Endometrial microvascular endothelial cells (primary cell): ENCODE data around the gene GPLD1. TPM values are rescaled to one million over a fixed set of nuclear protein-coding genes. Genes with fewer than 3 reads are reported as not detected.

Experiments used
- in situ Hi-C: cut with HindIII; loops from 2 replicates; pipeline ENCODE4 v1.10.0; 2017; ENCODE audit warnings: low sequenced_read_pairs, low pct_unique_long_range_greater_than_20kb; ENCODE audit errors: inconsistent ontology term
- total RNA-seq: library from RNA; depleted of rRNA; stranded (reverse); fragments of >200 nt; gene quantifications from one replicate; pipeline ENCODE4 v1.2.3, GENCODE V29; 2015; ENCODE audit errors: inconsistent ontology term

Gene GPLD1
- total RNA-seq, 1 donor from 2014 or later, result not detected

DNA sequence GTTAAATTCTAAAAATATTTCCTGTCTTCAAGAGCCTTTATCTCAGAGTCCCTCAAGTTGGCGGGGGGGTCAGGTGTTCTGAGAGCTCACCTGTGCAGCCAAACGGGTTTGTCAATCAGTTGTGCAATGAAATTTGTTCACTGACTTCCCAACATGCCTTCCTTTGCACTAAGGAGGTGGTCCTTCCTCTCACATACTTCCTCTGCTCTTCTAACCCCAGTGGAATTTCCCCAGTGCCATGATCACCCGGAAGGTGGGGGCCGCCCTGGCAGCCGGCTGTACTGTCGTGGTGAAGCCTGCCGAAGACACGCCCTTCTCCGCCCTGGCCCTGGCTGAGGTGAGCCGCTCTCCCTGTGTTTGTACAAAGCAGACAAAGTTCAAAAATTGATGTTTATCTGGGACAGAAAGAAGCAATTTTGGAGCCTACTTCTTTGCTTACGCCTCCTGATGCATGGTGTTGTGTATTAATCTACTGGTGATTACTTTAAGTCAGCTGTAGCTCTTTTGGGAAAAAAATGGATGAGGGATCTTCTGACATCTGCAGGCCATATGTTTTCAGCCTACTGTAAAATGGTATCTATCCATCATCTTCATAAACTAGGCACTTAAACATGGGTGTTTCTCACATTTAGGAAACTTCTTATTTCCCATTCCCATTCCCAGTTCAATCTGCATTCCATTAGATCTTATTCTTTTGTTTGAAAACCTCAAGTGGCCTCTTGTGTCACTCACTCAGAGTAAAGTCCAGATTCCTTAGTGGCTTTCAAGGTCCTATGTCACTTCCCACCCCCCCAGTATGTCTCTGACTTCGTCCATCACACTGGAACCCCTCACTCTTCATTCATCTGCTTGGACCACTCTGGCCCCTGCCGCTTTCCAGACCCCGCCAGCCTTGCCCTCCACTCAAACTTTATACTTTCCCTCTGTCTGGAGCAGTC is 15.5 kb upstream of the GPLD1 start:
- in situ Hi-C loops, result no loop called here

DNA sequence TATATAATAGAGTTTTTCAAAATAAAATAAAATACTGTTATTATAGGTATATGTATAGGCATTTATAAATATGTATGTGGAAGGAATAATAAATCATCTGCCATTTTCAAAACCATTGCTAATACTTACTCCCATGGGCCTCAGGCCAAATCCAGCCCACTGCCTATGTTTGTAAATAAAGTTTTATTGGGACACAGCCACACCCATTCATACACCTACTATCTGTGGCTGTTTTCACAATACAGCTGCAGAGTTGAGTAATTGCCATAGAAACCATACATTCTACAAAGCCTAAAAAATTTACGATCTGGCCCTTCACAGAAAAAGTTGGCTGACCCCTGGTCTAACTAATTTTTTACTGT is 14.9 kb upstream of the GPLD1 start:
- in situ Hi-C loops, result no loop called here

DNA sequence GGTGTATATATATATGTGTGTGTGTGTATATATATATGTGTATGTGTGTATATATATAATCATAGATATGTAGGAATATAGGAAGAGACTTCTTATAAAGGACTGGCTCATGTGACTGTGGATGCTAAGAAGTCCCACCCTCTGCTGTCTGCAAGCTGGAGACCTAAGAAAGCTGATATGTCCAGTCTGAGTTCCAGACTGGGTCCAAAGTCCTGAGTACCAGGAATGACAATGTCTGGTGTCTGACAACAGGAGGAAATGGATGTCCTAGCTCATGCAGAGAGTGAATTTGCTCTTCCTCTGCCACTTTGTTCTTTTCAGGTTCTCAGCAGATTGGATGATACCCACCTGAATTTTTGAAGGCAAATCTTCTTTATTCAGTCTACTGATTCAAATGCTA is 12.5 kb upstream of the GPLD1 start:
- in situ Hi-C loops, result no loop called here

DNA sequence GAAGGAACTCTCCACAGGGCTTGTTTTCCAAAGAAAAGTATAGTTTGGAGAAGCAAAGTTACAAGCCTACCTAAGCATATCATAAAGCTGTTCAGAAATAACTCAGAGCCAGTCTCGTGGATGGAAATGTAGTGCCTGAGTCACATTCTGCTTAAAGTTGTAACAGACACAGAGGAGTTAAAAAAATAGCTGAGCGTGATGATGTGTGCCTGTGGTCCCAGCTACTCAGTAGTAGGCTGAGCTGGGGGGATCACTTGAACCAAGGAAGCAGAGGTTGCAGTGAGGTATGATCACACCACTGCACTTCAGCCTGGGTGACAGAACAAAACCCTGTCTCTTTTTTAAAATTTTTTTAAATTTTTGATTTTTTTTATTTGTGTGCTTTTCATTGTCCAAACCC is 12.0 kb upstream of the GPLD1 start:
- in situ Hi-C loops, result no loop called here

DNA sequence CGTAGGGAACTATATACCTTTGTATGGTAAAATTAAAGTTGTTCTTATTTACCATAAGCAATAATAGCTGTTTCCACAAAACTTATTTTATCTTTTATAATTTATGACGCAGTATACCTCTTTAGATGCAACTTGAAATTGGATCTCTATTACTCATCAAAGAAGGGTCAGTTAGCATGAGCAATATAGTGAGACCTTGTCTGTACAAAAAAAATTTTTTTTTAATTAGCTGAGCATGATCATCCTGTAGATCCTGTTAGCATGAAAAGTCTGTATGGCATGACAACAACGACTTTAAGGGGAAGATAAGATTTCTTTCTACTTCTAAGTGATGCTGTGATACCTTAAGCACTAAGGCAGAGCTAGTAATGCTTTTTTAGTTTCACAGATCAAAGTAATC is 11.3 kb upstream of the GPLD1 start:
- in situ Hi-C loops, result no loop called here

DNA sequence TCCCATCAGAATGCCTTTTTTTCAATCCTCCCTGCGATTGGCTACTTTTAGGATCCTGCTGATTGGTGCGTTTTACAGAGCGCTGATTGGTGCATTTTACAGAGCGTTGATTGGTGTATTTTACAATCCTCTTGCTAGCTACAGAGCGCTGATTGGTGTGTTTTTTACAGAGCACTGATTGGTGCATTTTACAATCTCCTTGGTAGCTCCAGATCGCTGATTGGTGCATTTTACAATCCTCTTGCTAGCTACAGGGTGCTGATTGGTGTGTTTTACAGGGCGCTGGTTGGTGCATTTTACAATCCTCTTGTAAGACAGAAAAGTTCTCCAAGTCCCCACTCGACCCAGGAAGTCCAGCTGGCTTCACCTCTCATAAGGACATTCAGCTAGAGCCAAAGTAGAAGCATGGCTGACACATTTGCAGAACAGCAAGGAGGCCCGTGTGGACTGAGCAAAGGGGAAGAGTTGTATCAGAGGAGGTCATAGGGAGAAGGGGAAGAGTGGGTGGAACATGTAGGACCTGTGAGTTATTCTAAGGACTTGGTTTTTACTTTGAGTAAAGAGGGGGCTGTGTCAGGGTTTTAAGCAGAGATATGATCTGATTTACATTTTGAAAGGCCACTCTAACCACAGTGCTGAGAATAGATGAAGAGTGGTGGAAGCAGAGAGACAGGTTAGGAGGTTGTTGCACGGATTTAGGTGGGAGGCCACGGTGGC is 8.0 kb upstream of the GPLD1 start:
- in situ Hi-C loops, result no loop called here

DNA sequence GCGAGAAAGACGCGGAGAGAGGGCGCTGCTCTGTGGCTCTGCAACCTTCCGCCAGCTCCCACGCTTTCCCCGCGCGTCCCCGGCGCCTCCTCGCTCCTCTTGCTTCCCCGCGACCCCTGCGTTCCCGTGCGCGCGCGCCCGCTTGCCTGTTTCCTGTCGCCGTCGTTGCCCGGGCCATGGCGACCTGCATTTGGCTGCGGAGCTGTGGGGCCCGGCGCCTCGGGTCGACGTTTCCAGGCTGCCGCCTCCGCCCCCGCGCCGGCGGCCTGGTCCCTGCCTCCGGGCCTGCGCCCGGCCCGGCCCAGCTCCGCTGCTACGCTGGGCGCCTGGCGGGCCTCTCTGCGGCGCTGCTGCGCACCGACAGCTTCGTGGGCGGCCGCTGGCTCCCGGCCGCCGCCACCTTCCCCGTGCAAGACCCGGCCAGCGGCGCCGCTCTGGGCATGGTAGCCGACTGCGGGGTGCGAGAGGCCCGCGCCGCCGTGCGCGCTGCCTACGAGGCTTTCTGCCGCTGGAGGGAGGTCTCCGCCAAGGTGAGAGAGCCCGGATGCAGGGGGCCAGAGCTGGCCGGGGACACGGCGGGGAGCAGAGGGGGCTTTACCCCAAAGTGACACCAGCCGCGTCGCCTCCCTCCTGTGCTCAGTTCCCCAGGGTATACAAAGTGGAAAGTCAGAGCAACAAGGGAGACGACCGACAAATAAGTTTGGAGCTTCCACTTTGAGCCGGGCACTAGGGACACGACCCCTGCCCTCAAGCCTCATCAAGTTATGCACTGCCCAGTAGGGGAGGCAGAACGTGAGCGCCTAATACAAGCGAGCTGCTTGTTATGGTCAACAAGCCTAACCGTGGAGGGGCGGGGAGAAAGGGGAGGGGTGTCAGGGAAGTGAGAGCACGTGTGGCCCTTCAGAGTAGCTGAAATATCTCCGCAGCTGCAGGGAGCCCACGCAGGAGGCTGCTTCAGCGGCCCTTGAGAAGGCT is 5.7 kb upstream of the GPLD1 start, which contains the start of gene ALDH5A1:
ALDH5A1 (plus strand) TSS at position 149 of the 975 bp plus-strand sequence; CDS start at position 177, 28 bp downstream.
- in situ Hi-C loops, result no loop called here

DNA sequence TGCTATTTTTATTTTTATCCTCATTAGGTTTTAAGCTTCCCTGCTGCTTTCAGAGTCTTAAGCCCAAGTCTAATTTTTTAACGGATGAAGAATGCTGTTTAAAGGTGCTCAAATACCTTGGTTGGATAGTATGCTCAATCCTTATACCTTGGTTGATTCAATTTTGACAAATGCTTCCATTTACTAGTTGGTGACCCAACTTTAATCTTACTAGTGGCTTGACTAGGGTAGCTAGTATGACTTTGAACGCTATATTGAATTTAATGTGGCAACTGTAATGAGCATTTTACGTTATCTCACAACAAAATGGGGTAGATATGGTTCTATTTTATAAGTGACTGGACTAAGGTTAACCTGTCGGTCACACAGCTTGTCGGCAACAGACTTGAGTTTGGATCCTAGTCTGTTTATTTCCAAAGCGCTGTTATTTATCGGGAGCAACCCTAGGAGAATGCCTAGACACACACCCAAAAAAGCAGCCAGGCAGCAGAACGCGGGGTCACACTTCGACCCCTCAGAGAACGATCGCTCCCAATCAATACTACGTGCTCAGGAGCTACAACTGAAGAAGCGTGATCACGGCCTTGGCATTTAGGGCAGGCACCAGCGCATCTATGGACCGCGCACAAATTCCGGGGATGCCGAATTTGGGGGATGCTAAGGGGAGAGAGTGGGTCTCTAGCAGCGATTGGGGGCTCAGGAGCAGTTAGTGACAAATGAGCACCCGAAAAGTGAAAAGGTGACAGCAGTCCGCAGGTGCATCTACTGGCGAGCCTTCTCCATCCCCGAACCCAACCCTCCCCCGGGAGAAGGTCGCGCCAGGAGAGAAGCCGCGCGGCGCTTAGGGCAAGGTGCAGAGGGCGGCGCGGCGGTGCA is 4.8 kb upstream of the GPLD1 start:
- in situ Hi-C loops, result no loop called here

DNA sequence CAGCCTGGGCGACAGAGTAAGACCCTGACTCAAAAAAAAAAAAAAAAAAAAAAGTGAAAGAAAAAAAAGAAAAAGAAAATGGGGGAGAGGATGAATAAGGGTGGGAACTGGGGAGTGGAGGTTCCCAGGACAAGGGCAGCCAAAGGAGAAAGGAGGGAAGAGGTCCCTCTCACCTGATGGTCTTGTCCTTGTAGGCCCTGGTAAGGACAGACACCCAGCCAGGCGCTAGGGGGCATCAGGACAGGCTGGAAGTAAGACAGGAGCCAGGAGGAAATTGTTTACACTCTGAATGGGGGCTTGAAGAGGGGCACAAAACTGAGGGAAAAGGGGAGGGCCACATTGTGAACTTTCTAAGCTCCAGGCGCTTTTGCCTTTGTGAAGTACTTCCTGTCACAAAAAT is 3.1 kb upstream of the GPLD1 start:
- in situ Hi-C loops, result no loop called here

DNA sequence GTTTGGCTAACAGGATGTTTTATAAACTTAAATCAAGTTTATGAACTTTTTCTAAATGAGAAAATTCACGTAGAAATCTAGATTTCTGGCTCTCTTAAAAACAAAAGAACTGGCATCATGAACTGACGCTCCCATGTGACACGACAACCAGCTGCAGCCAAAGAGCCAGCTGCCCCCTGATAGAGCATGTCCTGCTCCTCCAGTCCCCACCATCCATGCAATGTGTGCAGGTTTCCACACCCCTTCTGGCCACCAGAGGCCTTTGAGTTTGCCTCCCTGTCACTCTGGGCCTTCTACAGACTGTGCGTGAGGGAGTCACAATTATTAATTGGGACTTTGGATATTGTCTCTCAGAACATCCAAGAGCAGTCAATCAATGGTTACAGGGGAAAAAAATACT is 1.6 kb upstream of the GPLD1 start:
- in situ Hi-C loops, result no loop called here

DNA sequence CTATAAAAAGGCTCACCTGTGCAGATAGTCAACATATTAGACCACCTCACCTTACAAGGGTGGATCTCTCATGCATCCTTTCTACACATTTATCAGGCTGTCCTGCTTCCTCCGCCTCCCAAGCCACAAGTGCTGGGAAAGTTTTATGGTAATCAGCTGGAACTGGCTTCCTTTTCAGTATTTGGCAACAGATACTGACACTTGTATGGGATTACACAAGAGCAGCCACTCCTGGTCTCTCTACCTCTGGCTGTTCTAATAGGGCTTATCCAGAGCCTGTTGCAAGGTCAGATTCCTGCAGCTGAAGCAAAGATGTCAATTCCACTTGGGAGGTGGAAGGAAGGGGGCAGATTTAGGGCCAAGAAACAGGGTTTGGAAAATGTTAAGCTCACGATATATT is 503 bp upstream of the GPLD1 start:
- in situ Hi-C loops, result no loop called here

DNA sequence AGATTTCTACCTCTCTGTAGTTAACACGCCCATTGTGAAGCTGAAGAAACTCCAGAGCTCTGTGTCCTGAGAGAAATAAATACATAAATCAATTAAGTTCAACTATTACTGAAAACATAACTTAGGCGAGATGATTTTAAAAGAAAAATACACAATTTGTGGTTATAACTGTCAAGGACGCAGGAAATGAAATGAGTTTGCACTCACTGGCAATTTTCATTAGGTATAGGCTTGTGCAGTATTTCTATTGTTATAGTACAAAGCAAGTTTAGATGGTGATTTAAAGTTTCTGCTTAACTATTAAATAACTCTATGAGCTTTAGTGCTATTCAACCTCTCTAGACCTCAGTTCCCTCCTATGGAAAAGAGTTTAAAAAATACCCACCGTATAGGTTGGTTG is 3.3 kb downstream of the GPLD1 start:
- in situ Hi-C loops, result no loop called here

DNA sequence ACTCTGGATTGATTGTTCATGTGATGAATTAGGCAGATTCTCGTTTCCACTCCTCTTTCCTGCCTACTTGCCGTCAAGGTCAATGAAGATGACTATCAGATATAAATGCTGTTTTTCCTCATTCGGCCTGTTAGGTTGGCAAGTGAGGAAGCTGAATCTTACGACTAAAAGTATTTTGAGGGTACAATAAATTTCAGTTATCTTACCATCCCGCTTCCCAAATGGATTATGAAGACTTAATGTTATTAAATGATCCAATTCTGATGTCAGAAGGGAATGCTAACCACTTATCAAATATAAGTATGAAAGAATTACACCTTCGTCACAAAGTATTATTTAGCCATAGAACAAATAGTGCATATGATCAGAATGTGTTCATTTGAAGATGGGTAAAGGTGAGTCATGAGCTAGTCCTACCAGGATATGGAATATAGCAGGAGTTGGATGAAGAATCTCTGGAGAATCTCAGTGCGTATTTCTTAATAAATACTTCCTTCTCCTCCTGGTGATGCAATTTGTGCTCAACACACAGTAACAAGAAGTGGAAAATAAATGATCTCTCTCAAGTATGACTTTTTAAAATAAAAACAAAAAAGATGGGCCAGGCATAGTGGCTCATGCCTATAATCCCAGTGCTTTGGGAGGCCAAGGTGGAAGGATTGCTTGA is 4.6 kb downstream of the GPLD1 start:
- in situ Hi-C loops, result no loop called here

DNA sequence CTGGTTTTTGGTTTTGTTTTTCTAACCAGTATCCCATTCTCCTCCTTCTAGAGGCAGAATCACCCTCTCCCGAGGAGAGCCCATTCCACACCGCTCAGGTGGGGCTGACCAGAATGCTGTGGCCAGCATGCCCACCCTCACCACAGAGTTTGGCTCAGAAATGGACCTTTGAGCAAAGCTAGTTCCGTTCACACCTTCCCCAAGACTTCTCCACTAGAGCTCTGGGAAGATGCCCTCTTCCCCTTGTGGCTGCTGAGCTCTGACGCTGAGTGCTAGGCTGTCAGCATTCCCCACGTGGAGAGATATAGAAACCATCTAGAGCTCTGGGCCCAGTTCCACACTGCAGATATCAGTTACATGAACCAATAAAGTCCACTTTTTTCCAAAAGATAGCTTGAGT is 7.9 kb downstream of the GPLD1 start:
- in situ Hi-C loops, result no loop called here

DNA sequence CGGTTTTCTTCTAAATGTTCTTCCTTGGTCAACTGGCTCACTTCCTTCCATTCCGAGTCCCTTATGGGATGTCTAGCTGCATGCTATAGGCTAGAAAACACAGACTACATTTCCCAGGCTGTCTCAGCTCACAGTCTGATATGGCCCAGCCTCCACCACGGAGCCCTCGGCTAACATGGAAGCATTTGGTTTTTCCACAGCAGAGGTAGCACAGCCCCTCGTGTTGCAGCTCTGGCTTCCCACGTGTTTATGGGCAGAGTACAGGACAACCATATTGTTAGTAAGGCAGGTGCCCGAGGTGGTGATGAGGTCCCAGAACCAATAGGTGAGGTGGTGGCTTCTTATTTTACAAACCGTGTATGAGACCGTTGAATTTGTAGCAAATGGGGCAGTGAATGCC is 8.7 kb downstream of the GPLD1 start:
- in situ Hi-C loops, result no loop called here

DNA sequence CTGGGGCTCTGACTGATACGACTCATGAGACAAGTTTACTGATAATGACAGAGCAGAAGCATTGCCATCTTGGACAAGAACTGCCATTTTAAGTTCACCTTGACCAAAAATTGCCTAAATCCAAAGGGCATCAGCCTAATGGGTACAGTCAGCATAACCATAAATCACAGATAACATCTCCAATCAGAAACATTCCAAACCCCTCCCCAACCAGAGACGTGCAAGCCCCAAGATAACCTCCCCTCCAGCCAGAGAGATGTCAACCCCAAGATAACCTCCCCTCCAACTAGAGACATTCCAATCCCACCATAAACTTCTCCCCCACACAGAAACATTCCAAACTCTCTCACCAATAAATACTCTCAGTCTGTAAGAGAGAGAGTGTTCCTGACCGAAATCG is 10.5 kb downstream of the GPLD1 start:
- in situ Hi-C loops, result no loop called here

DNA sequence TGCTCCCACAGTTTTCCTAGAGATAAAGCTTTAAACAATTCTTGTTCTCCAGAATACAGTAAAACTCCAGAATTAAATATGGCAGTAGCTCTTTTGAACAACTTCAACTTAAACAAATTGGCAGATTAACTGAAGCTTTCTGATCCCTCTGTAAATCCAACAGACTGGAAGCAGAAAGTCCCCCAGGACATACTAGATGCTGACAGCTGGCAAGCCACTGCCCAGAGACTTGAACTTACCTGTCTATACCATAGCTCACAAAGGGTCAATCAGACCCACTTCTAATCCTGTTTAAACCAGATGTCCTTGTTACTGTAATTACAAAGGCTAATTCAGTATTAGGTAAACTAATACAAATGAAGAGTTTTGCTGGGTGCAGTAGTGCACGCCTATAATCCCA is 12.3 kb downstream of the GPLD1 start:
- in situ Hi-C loops, result no loop called here

DNA sequence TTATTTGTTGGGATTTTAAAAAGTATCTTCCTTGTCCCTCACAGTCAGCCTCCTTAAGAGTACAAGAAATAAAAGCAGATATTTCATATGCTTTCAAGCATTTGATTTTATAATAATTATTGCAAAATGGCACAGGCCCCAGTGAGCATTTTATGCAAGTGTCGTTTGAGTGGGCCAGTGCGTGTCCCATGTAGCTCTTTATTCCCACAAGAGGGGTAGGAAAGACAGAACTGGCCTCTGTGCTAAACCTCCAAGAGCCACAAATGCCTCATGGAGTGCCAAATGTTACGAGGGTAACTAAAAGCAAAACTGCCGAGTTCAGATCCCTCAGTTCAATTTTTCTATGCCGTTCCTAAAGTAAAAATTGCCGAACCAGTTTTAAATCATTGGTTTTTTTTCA is 12.7 kb downstream of the GPLD1 start:
- in situ Hi-C loops, result no loop called here
